RPMI8226 (cell line): ENCODE data around the gene PARM1.
A peak's percentile ranks its signal among the peaks of the same experiment; 100 is the strongest.

Source experiments
- DNase-seq: peaks from one replicate; pipeline ENCODE4 v3.0.0-alpha.2; 2015

Gene PARM1

DNA sequence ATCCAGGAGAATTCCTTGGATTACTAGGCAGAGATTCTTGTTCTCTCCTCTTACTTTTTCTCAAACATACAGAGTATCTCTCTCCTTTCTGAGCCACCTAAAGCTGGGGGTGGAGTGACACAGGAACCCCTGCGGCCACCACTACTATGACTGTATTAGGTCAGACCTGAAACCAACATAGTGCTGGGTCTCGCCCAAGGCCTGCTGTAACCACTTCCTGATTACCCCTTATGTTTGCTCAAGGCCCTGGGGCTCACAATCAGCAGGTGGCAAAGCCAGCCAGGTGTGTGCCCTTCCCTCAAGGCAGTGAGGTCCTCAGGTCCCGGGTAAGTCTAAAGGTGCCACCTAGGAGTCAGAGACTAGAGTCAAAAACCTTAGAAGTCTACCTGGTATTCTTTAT lies 166.4 kb downstream of the PARM1 start:
- peak; percentile 81 for DNase-seq
